Bronchial epithelial cell (primary cell): ENCODE measurements around the gene EMP1. TPM values are rescaled to one million over a fixed set of nuclear protein-coding genes. Genes with fewer than 3 reads are reported as not detected.

Experiments
- DNase-seq: peaks from one replicate; pipeline ENCODE4 v3.0.0-alpha.2; 2010; ENCODE audit warnings: low read depth
- FAIRE-seq: peaks from 2 replicates; lab custom pipeline; 2011; peaks lifted over from hg19 to GRCh38; lab: Jason Lieb, UNC
- H3K27me3 ChIP-seq: 2 replicates; pipeline ENCODE4 v1.5.1; 2011; ENCODE audit warnings: low read length; ENCODE audit not compliant: control insufficient read depth, insufficient read depth
- H3K36me3 ChIP-seq: 2 replicates; pipeline ENCODE4 v1.5.1; 2011; ENCODE audit warnings: low read length; ENCODE audit not compliant: control insufficient read depth, insufficient read depth
- H3K4me3 ChIP-seq: 2 replicates; pipeline ENCODE4 v1.5.1; 2011; ENCODE audit warnings: mild to moderate bottlenecking, low read depth, low read length, control low read depth
- total RNA-seq: library from RNA; depleted of rRNA; stranded (reverse); fragments of >200 nt; gene quantifications from 2 replicates; pipeline ENCODE4 v1.2.1, GENCODE V29; 2014
- TF ChIP-seq, protein P1 (sequence below): IDR thresholded peaks from 2 replicates; pipeline ENCODE4 v1.5.1; 2011; ENCODE audit warnings: mild to moderate bottlenecking, moderate library complexity, low read length, control low read depth, inconsistent platforms; ENCODE audit not compliant: insufficient read depth, severe bottlenecking

Gene EMP1
- total RNA-seq, 1 donor from 2014 or later = 21.3 TPM

DNA sequence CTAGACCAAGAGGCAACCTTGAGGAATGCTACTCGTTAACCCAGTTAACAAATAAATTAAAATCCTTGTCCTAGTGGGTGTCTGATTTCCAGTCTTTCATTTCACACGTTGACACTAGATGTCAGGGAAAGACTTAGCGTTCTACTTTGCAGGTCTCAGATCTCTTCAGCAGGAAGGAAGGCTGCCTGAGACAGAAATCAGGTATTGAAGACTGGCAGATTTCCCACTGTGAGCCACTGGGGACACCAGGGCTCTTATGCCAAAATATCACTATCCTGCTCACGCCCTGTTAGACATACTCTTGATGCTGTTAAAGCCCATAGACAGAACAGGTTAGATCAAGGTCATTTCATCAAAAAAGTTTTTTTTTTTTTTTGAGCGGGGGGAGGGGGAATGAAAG, 33.0 kb downstream of the EMP1 start:
- FAIRE-seq (no peak), DNase-seq (no peak)
- TF ChIP-seq, protein P1, sequence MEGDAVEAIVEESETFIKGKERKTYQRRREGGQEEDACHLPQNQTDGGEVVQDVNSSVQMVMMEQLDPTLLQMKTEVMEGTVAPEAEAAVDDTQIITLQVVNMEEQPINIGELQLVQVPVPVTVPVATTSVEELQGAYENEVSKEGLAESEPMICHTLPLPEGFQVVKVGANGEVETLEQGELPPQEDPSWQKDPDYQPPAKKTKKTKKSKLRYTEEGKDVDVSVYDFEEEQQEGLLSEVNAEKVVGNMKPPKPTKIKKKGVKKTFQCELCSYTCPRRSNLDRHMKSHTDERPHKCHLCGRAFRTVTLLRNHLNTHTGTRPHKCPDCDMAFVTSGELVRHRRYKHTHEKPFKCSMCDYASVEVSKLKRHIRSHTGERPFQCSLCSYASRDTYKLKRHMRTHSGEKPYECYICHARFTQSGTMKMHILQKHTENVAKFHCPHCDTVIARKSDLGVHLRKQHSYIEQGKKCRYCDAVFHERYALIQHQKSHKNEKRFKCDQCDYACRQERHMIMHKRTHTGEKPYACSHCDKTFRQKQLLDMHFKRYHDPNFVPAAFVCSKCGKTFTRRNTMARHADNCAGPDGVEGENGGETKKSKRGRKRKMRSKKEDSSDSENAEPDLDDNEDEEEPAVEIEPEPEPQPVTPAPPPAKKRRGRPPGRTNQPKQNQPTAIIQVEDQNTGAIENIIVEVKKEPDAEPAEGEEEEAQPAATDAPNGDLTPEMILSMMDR = no peak
- no peak overlapping the region for H3K4me3 ChIP-seq
- H3K36me3 ChIP-seq = no peaks in the 10 kb centered on the region
- H3K27me3 ChIP-seq = no peaks in the 10 kb centered on the region

DNA sequence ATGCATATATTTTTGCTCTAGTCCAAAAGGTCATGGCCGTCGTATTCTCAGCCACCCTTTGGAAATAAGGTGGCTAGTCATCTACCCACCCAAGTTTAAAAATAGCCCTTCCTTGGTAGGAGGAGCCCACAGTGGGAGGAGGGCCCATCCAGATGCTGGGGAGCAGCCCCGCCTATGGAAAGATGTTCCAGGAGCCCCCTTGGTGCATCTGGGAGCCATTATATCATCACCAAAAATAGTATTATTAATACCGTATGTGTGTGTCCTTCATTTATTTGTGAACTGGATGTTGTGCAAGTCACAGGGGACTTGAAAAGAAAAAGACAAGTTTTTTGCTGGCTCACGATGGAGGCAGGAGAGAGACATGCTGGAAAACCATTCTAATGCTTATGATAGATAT, 34.0 kb downstream of the EMP1 start:
- FAIRE-seq = no peak
- DNase-seq = no peak
- Histone ChIP-seq H3K27me3 (no peaks in the 10 kb centered on the region), H3K4me3 (no peak overlapping the region), H3K36me3 (no peaks in the 10 kb centered on the region)
- TF ChIP-seq, protein P1 = no peak

DNA sequence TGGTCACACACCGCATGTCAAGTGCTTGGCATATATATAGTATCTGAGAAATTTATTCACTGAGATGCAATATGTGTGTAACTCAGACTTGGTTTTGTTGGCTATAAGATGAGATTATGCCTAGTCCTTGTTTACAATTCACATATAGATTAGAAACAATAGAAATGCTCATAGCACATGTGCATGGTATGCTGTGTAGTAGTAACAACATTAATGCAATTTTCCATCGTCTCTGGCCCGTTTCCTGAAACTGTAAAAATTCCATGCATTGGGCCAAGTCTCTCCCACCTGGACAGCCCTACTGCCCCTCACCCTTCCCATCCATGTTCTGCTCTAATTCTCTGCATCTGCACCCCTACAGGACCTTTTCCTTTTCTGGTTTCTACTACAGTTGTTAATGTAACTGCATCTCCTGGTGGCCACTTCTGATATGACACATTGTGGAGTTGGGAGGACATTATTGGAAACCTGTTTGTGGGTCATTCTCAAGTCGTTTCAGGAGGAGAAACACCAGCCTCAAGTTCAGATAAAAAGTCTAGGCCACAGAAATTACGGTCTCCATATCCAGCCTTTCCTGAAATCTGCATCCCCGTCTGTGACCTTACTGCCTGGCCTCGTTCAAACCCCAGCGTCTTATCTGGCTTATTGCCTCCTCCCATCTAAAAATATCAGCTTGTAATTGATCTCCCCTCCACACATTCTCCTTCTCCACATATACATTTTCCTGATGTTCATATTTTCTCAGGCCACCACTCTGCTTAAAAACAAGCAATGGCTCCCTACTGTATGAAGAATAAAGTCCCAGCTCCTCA, 37.5 kb downstream of the EMP1 start:
- DNase-seq = peak; percentile 64
- Histone ChIP-seq H3K4me3 (no peak overlapping the region), H3K27me3 (no peaks in the 10 kb centered on the region), H3K36me3 (no peaks in the 10 kb centered on the region)
- no peak for FAIRE-seq
- TF ChIP-seq, protein P1 = peak; percentile 70

DNA sequence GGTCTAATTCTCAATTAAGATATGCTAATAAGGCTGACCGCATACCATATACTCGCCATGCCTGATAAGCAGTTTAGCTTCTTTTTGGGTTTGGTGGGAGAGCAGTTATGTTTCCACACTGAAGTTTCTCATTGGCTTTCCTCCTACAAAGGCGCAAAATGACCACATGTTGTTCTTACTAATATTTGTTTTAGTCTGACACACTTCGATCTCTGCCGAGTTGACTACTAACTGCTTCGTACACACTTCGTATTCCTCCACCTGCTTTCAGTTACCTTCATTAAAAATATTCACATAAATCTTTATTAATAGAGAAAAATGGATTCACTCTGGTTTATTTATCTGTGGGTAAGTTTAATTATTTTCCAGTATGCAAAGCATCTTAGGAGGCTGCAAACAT, 41.7 kb downstream of the EMP1 start:
- Histone ChIP-seq H3K4me3 (no peak overlapping the region), H3K27me3 (no peaks in the 10 kb centered on the region), H3K36me3 (no peaks in the 10 kb centered on the region)
- FAIRE-seq (no peak), DNase-seq (no peak)
- TF ChIP-seq, protein P1 = no peak

DNA sequence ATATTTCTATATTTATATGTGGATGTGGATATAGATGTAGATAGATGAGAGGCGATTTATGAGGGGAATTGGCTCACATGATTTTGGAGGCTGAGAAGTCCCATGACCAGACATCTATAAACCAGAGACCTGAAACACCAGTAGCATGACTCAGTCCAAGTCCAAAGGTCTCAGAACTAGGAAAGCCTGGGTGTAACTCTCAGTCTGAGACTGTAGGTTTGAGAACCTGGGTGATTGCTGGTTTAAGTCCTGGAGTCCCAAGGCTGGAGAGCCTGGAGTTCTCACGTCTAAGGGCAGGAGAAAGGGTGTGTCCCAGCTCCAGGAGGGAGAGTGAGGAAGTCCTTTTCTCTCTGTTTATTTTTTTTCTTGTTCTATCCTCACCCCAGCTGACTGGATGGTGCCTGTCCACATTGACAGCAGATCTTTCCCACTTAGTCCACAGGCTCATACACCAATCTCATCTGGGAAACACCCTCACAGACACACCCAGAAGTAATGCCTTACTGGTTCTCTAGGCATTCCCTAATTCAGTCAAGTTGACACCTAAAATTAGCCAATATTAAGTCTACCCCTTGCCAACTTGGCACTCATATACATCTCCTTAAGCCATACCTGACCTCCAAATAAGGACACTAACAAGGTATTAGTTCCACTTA, 45.4 kb downstream of the EMP1 start:
- H3K36me3 ChIP-seq = no peaks in the 10 kb centered on the region
- TF ChIP-seq, protein P1 = no peak
- no peak for FAIRE-seq
- DNase-seq = peak; percentile 48
- H3K4me3 ChIP-seq = no peak overlapping the region
- no peaks in the 10 kb centered on the region for H3K27me3 ChIP-seq
